ENCODE data around the gene MPST. TPM values are rescaled to one million over a fixed set of nuclear protein-coding genes. Genes with fewer than 3 reads are reported as not detected.

MPST gene
- total and polyA plus RNA-seq, 2 donors from 2014 or later, result 44.4 to 167 TPM

DNA sequence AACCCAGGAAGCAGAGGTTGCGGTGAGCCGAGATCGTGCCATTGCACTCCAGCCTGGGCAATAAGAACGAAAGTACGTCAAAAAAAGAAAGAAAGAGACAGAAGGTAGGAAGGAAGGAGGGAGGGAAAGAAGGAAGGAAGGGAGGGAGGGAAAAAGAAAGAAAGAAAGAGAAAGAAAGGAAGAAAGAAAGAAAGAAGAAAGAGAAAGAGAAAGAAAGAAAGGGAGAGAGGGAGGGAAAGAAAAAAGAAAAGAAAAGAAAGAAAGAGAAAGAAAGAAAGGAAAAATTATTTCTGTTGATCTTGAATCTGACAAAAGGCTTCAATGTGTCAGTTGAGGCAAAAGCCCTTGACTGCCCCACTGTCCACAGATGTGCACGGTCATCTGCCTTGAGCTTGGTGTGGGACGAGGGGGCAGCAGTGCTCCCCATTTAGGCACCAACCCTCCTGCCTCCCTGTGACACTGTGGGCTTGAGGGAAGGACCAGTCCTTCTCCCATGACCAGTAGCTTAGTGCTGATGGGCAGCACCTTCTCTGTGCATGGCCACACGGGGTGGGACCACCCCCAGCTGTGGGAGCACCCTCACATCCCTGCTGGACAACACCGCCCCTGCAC is 56.4 kb downstream of the MPST start:
- no peak for TF ChIP-seq CTCF (IDR thresholded peaks at IDR 0.05; ENCODE audit: borderline replicate concordance, extremely low read depth, insufficient read depth)
- H3K4me1 ChIP-seq (ENCODE audit: control insufficient read depth in 2 of 3, insufficient read depth in 2 of 3, low read depth in 1 of 3, low read length in 3 of 3), result peaks cover 0 to 3% (median 0%) of the 10 kb centered on the region in 3 donors
- H3K36me3 ChIP-seq (ENCODE audit: control insufficient read depth in 2 of 3, insufficient read depth in 3 of 3, low read length in 3 of 3), result no peaks in the 10 kb centered on the region
- H3K27ac ChIP-seq (ENCODE audit: low read depth in 2 of 2, low read length in 2 of 2), result no peak overlapping the region
- H3K9ac ChIP-seq (ENCODE audit: low read length in 3 of 3), result no peak overlapping the region
- no peak for FAIRE-seq
- no peak for DNase-seq
- intact Hi-C loops (cut with DNase I), result no loop called here
- peaks cover 0 to 6% (median 0%) of the 10 kb centered on the region in 3 donors for H3K9me3 ChIP-seq (ENCODE audit: control insufficient read depth in 2 of 3, insufficient read depth in 1 of 3, low read length in 3 of 3)
- H3K4me3 ChIP-seq (ENCODE audit: low read length in 3 of 3), result no peak overlapping the region
- peaks cover 5% of the 10 kb centered on the region for H3K27me3 ChIP-seq (ENCODE audit: control insufficient read depth, insufficient read depth, low read length)

- Histone ChIP-seq H3K4me1 (ENCODE audit: control insufficient read depth in 2 of 3, insufficient read depth in 2 of 3, low read depth in 1 of 3, low read length in 3 of 3) (peaks cover 0 to 3% (median 0%) of the 10 kb centered on the region in 3 donors), H3K36me3 (ENCODE audit: control insufficient read depth in 2 of 3, insufficient read depth in 3 of 3, low read length in 3 of 3) (no peaks in the 10 kb centered on the region), H3K27ac (ENCODE audit: low read depth in 2 of 2, low read length in 2 of 2) (no peak overlapping the region), H3K9ac (ENCODE audit: low read length in 3 of 3) (no peak overlapping the region), H3K27me3 (ENCODE audit: control insufficient read depth, insufficient read depth, low read length) (no peaks in the 10 kb centered on the region), H3K9me3 (ENCODE audit: control insufficient read depth in 2 of 3, insufficient read depth in 1 of 3, low read length in 3 of 3) (no peaks in the 10 kb centered on the region), H3K4me3 (ENCODE audit: low read length in 3 of 3) (no peak overlapping the region)
- TF ChIP-seq CTCF (IDR thresholded peaks at IDR 0.05; ENCODE audit: borderline replicate concordance, extremely low read depth, insufficient read depth), result peak; percentile 67
- DNase-seq (peak in 4 of 5 donors; percentile 64 to 74 (median 74)), FAIRE-seq (no peak)
- intact Hi-C loops (cut with DNase I), result no loop called here
These were observed 58.4 kb downstream of the MPST start for GRCh38 chr22:37077802-37078448.

- DNase-seq (no peak), FAIRE-seq (no peak)
- Histone ChIP-seq H3K9ac (ENCODE audit: low read length in 3 of 3) (no peak overlapping the region), H3K4me3 (ENCODE audit: low read length in 3 of 3) (no peak overlapping the region), H3K27ac (ENCODE audit: low read depth in 2 of 2, low read length in 2 of 2) (no peak overlapping the region), H3K36me3 (ENCODE audit: control insufficient read depth in 2 of 3, insufficient read depth in 3 of 3, low read length in 3 of 3) (no peaks in the 10 kb centered on the region), H3K4me1 (ENCODE audit: control insufficient read depth in 2 of 3, insufficient read depth in 2 of 3, low read depth in 1 of 3, low read length in 3 of 3) (peaks cover 0 to 3% (median 0%) of the 10 kb centered on the region in 3 donors), H3K27me3 (ENCODE audit: control insufficient read depth, insufficient read depth, low read length) (no peaks in the 10 kb centered on the region), H3K9me3 (ENCODE audit: control insufficient read depth in 2 of 3, insufficient read depth in 1 of 3, low read length in 3 of 3) (no peaks in the 10 kb centered on the region)
- intact Hi-C loops (cut with DNase I), result no loop called here
- TF ChIP-seq CTCF (IDR thresholded peaks at IDR 0.05; ENCODE audit: borderline replicate concordance, extremely low read depth, insufficient read depth), result no peak
These were observed 59.6 kb downstream of the MPST start for GRCh38 chr22:37079158-37079557.

Other genes starting within 250 kb of the MPST start
- 33.1 TPM for gene IFT27, start 243.6 kb upstream of the MPST start, total RNA-seq
- gene IFT27, start 243.6 kb upstream of the MPST start, polyA plus RNA-seq (ENCODE audit: insufficient read depth, low read depth, low replicate concordance), result 52.7 TPM
- gene PVALB, start 202.7 kb upstream of the MPST start, total RNA-seq, result 2.1 TPM
- gene PVALB, start 202.7 kb upstream of the MPST start, polyA plus RNA-seq (ENCODE audit: insufficient read depth, low read depth, low replicate concordance), result 400 TPM
- gene NCF4, start 158.7 kb upstream of the MPST start, total RNA-seq, result 19.4 TPM
- gene NCF4, start 158.7 kb upstream of the MPST start, polyA plus RNA-seq (ENCODE audit: insufficient read depth, low read depth, low replicate concordance), result 4.7 TPM
- 11.4 TPM for gene CSF2RB, start 106.1 kb upstream of the MPST start, total RNA-seq
- 1.0 TPM for gene CSF2RB, start 106.1 kb upstream of the MPST start, polyA plus RNA-seq (ENCODE audit: insufficient read depth, low read depth, low replicate concordance)
- 48.7 TPM for gene TST, start 295 bp upstream of the MPST start, total RNA-seq
- gene TST, start 295 bp upstream of the MPST start, polyA plus RNA-seq (ENCODE audit: insufficient read depth, low read depth, low replicate concordance), result 283 TPM
- gene KCTD17, start 32.0 kb downstream of the MPST start, total RNA-seq, result 13.9 TPM
- 9.6 TPM for gene KCTD17, start 32.0 kb downstream of the MPST start, polyA plus RNA-seq (ENCODE audit: insufficient read depth, low read depth, low replicate concordance)
- 1.4 TPM for gene TMPRSS6, start 90.0 kb downstream of the MPST start, total RNA-seq
- gene TMPRSS6, start 90.0 kb downstream of the MPST start, polyA plus RNA-seq (ENCODE audit: insufficient read depth, low read depth, low replicate concordance), result not detected
- 7.6 TPM for gene IL2RB, start 130.2 kb downstream of the MPST start, total RNA-seq
- gene IL2RB, start 130.2 kb downstream of the MPST start, polyA plus RNA-seq (ENCODE audit: insufficient read depth, low read depth, low replicate concordance), result 0.32 TPM
- gene C1QTNF6, start 168.5 kb downstream of the MPST start, total RNA-seq, result 8.0 TPM
- 3.2 TPM for gene C1QTNF6, start 168.5 kb downstream of the MPST start, polyA plus RNA-seq (ENCODE audit: insufficient read depth, low read depth, low replicate concordance)
- gene SSTR3, start 192.7 kb downstream of the MPST start, total RNA-seq, result 0.13 TPM
- 0.56 TPM for gene SSTR3, start 192.7 kb downstream of the MPST start, polyA plus RNA-seq (ENCODE audit: insufficient read depth, low read depth, low replicate concordance)
- gene RAC2, start 224.5 kb downstream of the MPST start, total RNA-seq, result 38.6 TPM
- gene RAC2, start 224.5 kb downstream of the MPST start, polyA plus RNA-seq (ENCODE audit: insufficient read depth, low read depth, low replicate concordance), result 4.5 TPM

Data from kidney (tissue), 14 donors.